HG02981 (cell line): ENCODE data around the gene PTPRD.

Experiments
- ATAC-seq: cut with Tn5 transposase; IDR thresholded peaks from one replicate; pipeline ENCODE4 v1.9.1; 2021; ENCODE audit warnings: mild to moderate bottlenecking, moderate library complexity; ENCODE audit not compliant: unreplicated experiment

Gene PTPRD

DNA sequence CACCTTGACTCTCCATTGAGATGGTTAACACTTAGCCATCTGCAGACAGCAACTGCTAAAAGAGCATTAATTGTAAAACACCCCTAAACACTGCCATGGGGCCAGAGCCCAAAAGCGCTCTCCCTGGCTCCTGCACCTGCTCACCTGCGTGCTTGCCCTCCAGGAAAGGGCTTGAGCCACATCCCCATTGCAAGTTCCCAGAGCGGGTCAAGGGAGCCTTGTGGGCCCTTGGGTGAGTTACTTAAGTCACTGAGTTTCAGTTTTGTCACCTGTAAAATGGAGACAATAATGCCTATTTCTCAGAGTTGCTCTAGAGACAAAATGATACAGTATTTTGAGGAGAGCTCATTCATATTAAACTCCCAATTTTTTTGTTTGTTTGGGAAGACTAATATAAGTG, 967.8 kb downstream of the PTPRD start:
- ATAC-seq: no peak

DNA sequence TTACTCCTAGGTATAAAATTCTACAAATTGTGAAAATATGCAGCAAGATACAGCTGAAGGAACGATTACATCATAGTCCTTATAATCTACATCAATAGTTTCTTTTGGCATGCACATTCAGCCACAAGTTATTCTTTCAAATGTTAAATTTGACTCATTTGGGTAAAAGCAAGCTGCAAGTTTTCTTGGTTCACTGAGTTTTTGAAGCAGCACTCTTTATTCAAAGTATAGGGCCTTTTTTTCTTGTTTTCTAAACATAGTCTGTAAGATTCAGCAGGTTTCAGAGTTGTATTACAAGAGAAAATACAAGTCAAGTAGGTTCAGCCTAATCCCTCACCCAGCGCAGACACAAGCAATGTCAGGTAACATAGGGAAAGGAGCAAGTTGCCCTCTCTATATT, 981.5 kb downstream of the PTPRD start:
- ATAC-seq: peak; percentile 69

DNA sequence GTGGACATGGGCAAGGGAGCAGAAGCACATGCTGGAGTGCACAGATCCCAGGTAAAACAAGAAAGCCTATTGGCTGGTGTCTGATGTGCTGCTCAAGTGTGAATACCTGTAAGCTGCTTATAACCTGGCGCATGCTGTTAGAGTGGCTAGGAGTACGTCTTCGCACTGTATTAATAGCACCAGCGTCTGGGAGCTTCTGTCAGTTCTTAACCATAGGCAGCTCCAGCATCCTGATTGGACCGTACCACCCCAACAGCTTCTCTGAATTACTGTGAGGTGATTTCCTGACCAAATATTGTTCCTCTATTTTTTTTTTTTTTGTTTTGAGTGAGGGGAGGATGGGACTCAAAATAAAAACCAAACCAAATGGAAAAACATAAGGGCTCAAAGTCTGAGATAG, 987.6 kb downstream of the PTPRD start:
- no peak for ATAC-seq

DNA sequence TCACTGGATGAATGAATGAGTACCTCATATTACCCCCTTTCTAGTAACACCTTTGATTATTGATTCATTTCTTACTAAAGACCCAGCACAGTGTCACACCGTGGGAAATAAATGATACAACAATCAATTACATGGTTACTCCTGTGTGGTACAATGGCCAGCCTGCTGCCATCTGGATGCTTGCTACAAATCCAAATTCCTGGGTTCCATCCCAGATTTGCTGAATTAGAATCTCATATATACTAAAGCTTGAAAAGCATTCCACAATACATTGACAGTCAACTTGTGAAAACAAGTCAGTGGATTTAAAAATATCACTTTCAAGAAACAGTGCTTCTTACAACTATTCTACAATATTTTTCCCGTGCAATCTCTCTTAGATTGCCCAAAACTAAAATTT, 989.3 kb downstream of the PTPRD start:
- ATAC-seq: no peak

DNA sequence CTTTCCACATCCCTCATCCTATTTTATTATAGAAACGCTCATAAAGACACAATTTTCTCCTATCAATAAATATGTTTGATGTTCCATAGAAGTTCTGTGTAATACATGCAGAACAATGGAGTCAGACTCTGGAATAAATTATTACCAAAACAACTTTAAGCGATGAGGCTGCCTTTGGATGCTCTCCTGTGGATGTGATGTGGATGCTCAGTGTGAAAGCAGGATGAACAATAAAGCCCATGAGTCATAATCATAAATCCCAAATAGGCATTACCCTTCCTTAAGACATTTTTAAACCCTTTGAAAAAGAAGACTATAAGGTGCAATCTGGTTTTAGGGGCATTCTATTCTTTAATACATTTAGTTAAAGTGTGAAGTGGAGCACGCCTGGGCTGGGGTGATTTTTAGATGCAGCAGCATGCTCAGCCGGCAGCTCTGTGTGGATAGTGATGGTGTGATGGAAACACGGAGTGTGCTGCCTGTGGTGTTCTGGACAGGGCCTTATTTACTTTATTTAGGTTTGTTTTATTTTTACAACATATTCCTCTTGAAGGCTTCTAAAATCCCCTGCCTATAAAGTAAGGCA, 991.4 kb downstream of the PTPRD start:
- no peak for ATAC-seq

DNA sequence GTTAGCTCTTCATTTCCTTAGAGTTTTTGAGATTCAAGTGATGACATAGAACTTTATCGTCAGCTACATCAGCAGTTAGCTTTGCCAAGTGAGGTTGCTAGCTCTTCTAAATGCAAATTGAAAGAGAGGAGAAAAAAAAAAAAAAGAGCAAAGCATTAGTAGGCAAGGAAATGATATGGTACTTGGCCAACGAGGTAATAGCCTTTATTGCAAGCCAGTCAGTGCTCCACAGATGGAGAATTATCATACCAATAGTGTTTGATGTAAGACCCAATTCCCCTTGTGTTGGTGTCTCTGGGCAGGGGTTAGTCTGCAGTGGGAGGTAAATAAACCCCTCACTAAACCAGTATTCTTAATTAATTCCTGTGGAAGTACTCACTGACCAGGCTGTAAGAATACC, 992.1 kb downstream of the PTPRD start:
- ATAC-seq: no peak

DNA sequence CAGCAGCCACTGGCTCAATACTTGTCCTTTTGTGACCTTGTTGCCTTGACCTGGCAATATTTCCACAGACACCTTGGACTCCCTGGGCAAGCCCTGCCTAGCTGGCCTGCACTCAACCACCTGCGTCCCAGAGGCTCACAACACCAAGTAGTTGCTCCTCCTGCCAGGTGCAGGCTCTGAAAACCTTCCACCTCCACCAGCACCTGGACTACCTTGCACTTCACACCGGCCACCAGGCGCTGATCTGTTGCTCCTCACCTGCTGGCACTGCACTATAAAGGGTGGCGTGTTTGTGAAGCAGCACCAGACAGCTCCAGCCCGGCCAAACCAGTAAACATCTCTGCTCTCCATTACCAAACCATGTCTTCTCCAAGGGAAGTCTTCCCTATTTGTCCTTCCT, 997.7 kb downstream of the PTPRD start:
- no peak for ATAC-seq

DNA sequence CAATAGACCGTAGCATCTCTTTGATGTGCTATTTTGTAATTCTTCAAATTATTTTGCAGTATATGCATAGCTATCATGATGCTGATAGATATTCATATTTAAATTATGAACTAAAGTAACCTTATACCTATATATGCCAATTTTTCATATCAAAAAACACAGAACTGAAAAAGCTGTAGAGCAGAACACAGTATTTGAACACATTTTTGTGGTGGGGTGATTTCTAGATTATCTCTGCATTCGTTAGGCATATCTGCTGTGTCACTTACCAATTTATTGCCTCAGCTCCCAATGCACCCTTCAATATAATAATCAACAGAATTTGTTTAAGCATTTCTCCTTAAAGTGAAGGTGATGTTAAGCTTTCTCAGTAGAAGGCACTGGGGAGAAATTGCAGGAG, 998.2 kb downstream of the PTPRD start:
- no peak for ATAC-seq

DNA sequence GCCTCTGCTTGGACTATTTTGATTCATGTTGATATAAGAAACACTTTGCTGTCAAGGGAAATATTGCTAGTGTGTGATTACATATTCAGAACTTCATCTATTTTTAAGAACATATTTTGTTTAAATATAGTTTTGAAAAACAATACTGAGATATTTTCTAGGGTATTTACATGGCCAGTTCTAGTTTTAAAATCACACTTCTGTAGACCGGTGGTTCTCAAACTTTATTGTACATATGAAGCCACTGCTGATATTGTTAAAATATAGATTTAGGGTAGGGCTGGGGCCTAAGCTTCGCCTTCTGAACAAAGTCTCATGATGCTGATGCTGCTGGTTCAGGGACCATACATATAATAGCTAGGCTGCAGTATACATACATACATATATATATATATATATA, 1000.0 kb downstream of the PTPRD start:
- ATAC-seq: no peak

DNA sequence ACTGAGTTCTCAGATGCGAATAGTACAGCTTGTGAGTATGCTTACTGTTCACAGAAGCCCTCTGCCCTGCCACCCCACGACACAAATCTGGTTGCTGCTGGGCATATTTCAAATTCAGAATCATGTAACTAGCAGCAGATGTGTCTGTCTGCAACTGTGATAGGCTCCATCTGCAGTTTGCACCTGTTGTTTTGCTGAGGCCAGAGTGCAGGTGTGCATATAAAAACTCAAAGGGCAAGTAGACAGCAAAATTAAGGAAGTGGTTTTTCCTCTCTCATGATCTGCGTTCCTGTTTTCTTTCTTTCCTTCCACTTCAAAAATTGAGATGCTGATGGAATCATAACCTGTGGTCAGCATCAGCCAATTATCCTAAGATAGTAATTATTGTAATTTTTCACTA, 1000.5 kb downstream of the PTPRD start:
- ATAC-seq: peak; percentile 75

DNA sequence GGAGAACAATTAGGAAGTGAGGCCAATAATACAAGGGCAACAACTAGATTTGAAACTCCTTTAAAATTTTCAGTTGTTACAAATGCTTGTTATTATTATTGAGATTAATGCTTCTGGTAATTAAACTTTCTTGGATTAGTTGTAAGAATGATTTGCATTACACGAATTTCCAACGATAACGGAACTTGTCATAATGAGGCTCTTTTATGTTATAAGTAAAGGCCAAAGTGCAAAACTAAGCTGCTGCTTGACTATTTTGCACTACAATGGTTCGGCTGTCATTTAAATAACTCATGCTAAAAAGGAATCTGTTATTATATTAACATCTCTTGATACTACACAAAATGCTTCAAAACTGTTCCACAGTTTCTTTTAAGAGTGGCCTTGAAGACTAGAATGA, 1007.1 kb downstream of the PTPRD start:
- ATAC-seq: no peak

DNA sequence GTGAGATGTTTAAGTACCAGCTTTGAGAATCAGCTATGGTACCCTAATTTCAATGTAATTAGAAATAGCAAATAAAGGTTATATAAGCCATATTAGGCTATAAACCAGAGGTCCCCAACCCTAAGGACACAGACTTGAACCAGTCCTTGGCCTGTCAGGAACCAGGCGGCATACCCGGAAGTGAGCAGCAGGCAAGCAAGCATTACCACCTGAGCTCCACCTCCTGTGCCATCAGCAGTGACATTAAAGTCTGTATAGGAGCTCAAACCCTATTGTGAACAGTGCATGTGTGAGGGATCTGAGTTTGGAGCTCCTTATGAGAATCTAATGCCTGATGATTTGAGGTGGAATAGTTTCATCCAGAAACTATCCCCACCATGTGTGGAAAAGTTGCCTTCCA, 1009.5 kb downstream of the PTPRD start:
- no peak for ATAC-seq

DNA sequence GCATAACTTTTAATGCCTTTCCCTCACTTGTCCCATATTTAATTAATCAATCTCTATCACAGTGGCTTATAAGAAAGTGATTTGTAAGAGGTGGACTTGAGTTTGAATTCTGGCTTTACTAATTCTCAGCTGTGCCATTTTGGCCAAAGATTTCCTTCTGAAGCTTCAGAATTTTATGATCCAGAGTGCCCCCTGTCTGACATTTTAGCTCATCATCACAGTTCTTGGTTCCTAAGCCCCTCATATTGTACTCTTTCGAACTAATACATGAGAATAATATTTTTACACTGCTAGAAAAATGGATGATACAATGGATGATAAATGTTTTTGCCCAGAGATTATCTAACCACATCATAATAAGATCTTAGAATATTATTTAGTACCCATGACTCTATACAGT, 1014.1 kb downstream of the PTPRD start:
- no peak for ATAC-seq

DNA sequence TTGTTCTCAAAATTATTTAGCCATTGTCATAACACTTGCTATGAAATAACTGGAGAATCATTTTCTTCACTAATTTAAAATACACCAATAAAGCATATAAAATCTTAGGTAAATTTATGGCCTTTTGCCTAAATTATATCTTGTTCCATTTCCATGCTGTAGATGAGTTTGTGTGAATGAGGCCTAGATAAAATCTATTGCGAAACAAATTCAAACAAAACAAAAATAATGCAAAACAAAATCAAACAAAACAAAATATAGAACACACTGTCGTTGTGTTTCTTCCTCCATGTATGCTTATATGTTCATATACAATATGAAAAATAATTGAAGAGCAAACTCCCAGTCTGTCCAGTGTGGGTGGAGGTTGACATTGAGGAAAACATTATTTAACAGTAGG, 1020.7 kb downstream of the PTPRD start:
- no peak for ATAC-seq

DNA sequence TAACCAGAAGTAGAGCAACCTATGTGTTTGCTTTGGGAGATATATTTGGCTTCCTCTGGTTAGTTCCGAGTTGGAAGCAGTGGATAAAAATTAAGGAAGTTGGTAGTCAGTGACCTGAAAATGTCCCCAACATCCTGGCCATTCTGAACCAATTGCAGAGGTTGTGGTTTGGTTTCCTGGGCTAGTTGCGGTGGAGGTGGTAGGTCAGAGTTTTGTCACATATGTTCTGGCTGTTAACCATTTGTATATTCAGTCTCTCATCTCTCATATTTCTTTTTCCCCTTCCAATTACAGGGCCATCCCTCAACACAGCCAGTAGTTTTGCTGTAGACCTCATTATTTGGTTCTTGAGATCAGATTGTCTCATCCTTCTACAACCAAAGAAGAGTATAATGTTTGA, 1026.9 kb downstream of the PTPRD start:
- no peak for ATAC-seq

DNA sequence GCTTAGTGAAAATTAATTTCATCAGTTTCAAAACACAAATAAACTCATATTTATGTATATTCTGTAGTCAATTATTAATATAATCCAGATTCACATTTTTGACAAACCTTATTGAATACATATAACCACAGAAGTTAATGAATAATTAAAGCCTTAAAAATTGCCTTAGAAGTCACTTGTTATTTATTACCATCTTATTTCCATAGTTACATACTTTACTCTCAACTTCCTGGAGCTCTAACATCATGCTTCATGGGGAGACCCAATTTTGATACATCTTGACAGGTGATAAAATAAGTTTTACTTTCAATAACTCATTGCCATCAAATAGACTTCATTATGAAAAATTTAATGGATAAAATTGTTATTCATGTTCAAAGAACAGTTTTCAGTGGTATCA, 1038.7 kb downstream of the PTPRD start:
- peak; percentile 78 for ATAC-seq

DNA sequence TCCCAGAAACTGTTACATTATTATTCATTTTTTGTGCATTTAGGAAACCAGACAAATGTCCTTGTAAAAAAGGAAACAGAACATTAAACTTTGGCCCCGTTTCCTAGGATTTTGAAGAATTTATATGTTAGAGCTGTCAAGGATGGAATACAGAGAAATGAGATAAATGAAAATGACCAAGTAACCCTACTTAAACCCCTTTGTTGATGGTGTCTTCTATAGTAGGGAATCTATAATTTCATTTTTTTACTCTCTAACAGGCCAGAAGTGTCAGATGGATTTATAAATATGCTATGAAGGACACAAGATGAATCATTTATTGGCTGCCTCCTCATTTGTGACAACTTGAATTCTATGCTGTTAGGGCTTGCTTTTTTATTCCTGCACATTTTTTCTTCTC, 1047.1 kb downstream of the PTPRD start:
- ATAC-seq: no peak

DNA sequence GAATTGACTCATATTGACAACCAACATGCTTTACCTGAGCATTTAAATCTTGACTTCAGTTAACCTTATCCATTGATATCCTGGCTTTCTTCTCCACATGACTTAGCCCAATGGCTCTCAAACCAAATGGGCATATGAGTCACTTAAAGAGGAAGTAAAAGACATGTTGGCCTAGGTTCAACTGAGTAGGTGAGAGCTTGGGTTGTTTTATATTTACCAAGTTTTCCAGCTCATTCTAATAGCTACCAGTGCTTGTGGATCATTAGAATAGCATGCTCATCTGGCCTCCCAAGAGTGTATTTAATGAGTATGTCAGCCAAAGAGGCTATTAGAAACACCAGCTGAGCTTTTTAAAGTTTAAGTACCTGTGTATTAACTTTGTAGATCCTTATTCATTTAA, 1049.0 kb downstream of the PTPRD start:
- ATAC-seq: no peak

DNA sequence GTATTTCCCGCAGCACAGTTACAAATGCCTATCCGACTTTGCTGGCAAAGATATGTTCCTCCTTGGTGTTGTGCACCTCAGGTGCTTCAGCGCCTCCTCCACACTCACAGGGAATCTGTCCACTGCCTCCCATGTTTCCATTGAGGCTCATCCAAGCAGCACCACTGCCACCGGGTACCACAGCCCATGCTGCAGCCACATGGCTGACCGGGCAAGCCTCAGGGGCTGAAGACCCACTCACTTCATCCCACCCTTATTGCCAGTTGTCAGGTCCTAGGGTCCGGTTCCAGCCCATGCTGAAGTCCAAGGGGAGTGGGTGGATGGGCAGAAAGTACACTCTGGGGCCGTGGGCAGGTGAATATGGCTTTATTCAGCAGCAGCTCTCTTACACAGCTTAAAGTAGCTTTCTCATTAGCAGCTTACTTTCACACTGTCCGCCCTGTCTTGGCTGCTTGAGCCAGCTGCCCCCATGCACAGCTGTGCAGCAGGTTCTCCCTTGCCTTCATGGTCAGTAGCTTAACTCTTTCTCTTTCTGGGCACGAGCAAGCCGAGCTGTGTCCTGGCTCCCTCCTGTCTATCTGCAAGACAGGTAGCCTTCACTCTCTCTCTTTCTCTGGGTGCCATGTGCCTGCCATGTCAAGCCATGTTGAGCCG, 1052.3 kb downstream of the PTPRD start:
- no peak for ATAC-seq

DNA sequence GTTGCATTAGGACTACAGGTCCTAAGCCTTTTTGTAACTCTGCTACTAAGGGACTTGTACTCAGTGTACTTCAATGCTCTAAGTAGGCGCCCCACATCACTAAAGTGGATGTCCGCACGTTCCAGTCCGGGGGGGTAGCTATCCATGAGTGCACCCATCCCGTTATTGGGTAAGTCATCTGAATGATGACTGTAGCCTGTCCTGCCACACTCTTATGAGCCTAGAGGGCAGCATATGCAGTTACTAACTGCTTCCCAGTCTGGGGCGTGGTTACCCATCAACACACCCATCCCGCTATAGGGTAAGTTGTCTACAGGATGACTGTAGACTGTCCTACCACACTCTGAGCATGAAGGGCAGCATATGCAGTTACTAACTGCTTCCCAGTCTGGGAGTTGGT, 1053.9 kb downstream of the PTPRD start:
- no peak for ATAC-seq

DNA sequence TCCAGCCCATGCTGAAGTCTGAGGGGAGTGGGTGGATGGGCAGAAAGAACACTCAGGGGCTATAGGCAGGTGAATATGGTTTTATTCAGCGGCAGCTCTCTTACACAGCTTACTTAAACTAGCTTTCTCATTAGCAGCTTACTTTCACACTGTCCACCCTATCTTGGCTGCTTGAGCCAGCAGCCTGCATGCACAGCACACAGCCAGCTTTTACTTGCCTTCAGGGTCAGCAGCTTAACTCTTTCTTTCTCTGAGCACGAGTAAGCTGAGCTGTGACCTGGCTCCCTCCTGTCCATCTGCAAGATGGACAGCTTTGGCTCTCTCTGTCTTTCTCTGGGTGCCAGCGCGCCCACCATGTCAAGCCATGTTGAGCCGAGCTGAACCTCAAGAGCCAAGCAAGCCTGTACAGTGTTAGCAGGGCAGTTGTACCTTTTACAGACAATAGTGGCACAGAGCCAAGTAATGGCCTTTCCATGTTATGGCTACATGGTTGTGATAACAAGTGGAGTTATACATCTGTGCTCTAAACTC, 1054.9 kb downstream of the PTPRD start:
- no peak for ATAC-seq

DNA sequence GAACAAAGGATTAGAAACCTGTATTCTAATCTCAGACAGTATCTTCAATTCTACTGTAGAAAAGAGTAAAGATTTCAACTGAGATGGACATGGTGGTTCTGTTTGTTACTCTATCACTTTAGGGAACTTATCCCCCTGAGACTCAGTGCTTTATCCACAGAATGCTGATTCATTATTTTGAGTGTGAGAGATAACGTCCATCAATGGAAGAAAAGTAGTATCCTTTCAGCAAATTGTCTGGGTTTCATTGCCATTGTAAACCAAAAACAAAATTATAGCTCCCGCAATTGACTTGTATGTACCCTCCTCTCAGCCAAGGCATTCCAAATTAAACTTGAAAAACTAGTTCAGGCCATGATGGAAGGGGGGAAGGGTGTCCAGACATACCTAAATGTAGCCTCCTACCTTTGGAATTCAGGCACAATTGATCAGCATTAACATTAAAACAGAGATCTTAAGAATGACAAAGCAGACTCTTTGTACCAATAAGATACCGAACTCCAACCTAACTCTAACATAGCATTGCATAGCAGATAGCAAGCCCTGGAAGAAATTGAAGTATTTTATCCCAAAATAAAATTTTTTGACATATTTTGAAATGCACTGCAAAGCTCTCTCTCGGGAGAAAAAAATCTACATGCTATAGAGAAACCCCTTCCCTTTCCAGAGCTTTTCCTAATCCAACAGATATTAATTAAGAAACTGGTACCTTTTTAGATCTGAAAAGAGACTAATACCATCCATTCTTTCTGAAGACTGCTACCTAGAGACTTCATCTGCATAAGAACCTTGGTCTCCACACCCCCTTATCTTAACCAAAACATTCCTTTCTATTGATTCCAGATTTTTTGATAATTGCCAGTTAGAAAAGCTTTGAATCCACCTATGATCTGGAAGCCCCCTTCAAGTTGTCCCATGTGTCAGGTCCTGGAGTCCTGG, 1055.7 kb downstream of the PTPRD start:
- no peak for ATAC-seq
